ENCODE measurements around the gene SMLR1.

DNA sequence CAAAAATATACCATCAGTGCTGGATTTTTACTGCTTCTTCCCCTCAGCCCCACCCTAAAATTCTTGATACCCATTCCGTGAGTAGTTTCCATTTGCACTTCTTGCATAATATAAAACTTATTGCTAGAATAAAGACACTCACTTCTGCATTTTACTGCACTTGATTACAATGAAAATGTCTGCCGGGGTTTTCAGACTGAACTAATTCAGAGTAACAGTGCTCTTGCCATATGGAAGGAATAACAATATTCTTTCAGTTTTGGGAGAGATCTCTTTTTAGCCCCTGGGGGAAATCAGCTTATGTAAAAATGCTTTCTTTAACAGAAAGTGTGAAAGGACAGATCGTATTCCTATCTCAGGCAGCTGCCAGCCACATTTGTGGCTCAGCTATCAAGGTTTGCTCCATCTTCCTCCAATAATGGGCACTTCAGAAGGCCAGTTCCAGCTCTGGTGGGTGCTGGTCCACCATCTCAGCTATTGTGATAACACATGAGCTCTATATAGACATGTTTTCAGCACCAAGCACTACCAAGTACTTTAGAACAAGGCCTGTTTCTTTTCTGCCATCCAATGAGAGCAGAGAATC lies 8.9 kb downstream of the SMLR1 start:
- TF ChIP-seq, protein P1, sequence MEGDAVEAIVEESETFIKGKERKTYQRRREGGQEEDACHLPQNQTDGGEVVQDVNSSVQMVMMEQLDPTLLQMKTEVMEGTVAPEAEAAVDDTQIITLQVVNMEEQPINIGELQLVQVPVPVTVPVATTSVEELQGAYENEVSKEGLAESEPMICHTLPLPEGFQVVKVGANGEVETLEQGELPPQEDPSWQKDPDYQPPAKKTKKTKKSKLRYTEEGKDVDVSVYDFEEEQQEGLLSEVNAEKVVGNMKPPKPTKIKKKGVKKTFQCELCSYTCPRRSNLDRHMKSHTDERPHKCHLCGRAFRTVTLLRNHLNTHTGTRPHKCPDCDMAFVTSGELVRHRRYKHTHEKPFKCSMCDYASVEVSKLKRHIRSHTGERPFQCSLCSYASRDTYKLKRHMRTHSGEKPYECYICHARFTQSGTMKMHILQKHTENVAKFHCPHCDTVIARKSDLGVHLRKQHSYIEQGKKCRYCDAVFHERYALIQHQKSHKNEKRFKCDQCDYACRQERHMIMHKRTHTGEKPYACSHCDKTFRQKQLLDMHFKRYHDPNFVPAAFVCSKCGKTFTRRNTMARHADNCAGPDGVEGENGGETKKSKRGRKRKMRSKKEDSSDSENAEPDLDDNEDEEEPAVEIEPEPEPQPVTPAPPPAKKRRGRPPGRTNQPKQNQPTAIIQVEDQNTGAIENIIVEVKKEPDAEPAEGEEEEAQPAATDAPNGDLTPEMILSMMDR (conservative IDR thresholded peaks at IDR 0.05 in 1 of 2, IDR thresholded peaks at IDR 0.05 in 1 of 2; ENCODE audit: extremely low read depth in 1 of 2, insufficient read depth in 1 of 2, low read depth in 1 of 2, low read length in 2 of 2) = no peak
- TF ChIP-seq EZH2 (IDR thresholded peaks at IDR 0.05; ENCODE audit: borderline replicate concordance, low read length) = no peak

Data from mammary epithelial cell (primary cell).